Lower lobe of right lung (tissue), 2 donors: Measurements from ENCODE around the gene PIGBOS1. TPM values are rescaled to one million over a fixed set of nuclear protein-coding genes. Genes with fewer than 3 reads are reported as not detected.

ENCODE experiments used
- ATAC-seq, 2 donors: fragments of 200-7000 bp; cut with Tn5 transposase; one replicate each; pipeline ENCODE4 v1.9.1; 2020 to 2022; ENCODE audit warnings: mild to moderate bottlenecking in 2 of 2, moderate library complexity in 2 of 2
- DNase-seq: peaks from one replicate; pipeline ENCODE4 v3.0.0-alpha.2; 2020
- H3K27ac ChIP-seq: fragments of 200-600 bp; one replicate; pipeline ENCODE4 v1.8.0; 2022
- H3K27me3 ChIP-seq: fragments of 200-600 bp; one replicate; pipeline ENCODE4 v1.8.0; 2022; ENCODE audit warnings: low read depth
- H3K36me3 ChIP-seq: fragments of 200-600 bp; one replicate; pipeline ENCODE4 v1.8.0; 2022; ENCODE audit warnings: mild to moderate bottlenecking
- H3K4me1 ChIP-seq: fragments of 200-600 bp; one replicate; pipeline ENCODE4 v1.8.0; 2022
- H3K4me3 ChIP-seq: fragments of 200-600 bp; one replicate; pipeline ENCODE4 v1.8.0; 2022; ENCODE audit warnings: mild to moderate bottlenecking
- H3K9me3 ChIP-seq: fragments of 200-600 bp; one replicate; pipeline ENCODE4 v1.8.0; 2022
- CTCF ChIP-seq: fragments of 200-600 bp; IDR thresholded peaks from one replicate; pipeline ENCODE4 v1.8.0; 2022; ENCODE audit warnings: antibody characterized with exemption, mild to moderate bottlenecking
- intact Hi-C: fragments of 100-400 bp; cut with DNase I; formaldehyde crosslinking; loops from one replicate; pipeline ENCODE4 v1.11.0; 2022
- total RNA-seq: library from RNA; stranded (reverse); fragmentation: NEBNext Ultra II Directional; extraction: Animal tissue kit (Norgen Biotek cat#: 25700); gene quantifications from one replicate; pipeline ENCODE4 v1.2.1, GENCODE V29; 2021
- donor health status: DM: no; HTN: yes; CAD: no; lungs with severe emphysema.

PIGBOS1 gene
- total RNA-seq, 1 donor from 2014 or later = 13.8 TPM

- intact Hi-C loops = no loop called here
These were observed 29.4 kb upstream of the PIGBOS1 start for GRCh38 chr15:55348281-55348778.

GRCh38 chr15:55344206-55344605 is 25.3 kb upstream of the PIGBOS1 start:
- peak; percentile 92 to 94 for ATAC-seq
- intact Hi-C loops = no loop called here
- Histone ChIP-seq H3K36me3 (peaks cover 20% of the 10 kb centered on the region), H3K4me3 (no peak overlapping the region), H3K9me3 (no peaks in the 10 kb centered on the region), H3K27me3 (no peaks in the 10 kb centered on the region), H3K4me1 (peaks cover 9% of the 10 kb centered on the region), H3K27ac (peak overlapping the region; percentile 44)
- TF ChIP-seq CTCF = no peak
- DNase-seq = peak; percentile 53

More at GRCh38 chr15:55348281-55348778, 29.4 kb upstream of the PIGBOS1 start:
- Histone ChIP-seq H3K27me3 (no peaks in the 10 kb centered on the region), H3K9me3 (no peaks in the 10 kb centered on the region), H3K4me3 (no peak overlapping the region), H3K27ac (no peak overlapping the region), H3K36me3 (peaks cover 14% of the 10 kb centered on the region), H3K4me1 (peaks cover 9% of the 10 kb centered on the region)
- DNase-seq (no peak), ATAC-seq (no peak)
- TF ChIP-seq CTCF = no peak

GRCh38 chr15:55343168-55343567 is 24.2 kb upstream of the PIGBOS1 start:
- Histone ChIP-seq H3K27me3 (no peaks in the 10 kb centered on the region), H3K4me3 (no peak overlapping the region), H3K4me1 (peaks cover 9% of the 10 kb centered on the region), H3K9me3 (no peaks in the 10 kb centered on the region), H3K36me3 (peaks cover 30% of the 10 kb centered on the region), H3K27ac (no peak overlapping the region)
- ATAC-seq (no peak), DNase-seq (no peak)
- TF ChIP-seq CTCF = no peak
- intact Hi-C loops = no loop called here

GRCh38 chr15:55337160-55337559 is 18.2 kb upstream of the PIGBOS1 start:
- TF ChIP-seq CTCF = no peak
- ATAC-seq (no peak), DNase-seq (no peak)
- Histone ChIP-seq H3K4me3 (no peak overlapping the region), H3K4me1 (no peaks in the 10 kb centered on the region), H3K9me3 (no peaks in the 10 kb centered on the region), H3K36me3 (peaks cover 77% of the 10 kb centered on the region), H3K27ac (no peak overlapping the region), H3K27me3 (no peaks in the 10 kb centered on the region)
- intact Hi-C loops = no loop called here

- Histone ChIP-seq H3K27ac (no peak overlapping the region), H3K9me3 (no peaks in the 10 kb centered on the region), H3K4me3 (no peak overlapping the region), H3K27me3 (no peaks in the 10 kb centered on the region), H3K4me1 (no peaks in the 10 kb centered on the region), H3K36me3 (peaks cover 88% of the 10 kb centered on the region)
- ATAC-seq (no peak), DNase-seq (no peak)
- no peak for TF ChIP-seq CTCF
- intact Hi-C loops = no loop called here
These were observed 16.1 kb upstream of the PIGBOS1 start for GRCh38 chr15:55334997-55335396.

- TF ChIP-seq CTCF = no peak
- peaks cover 91% of the 10 kb centered on the region for H3K36me3 ChIP-seq
- no peak for ATAC-seq
These were observed 15.4 kb upstream of the PIGBOS1 start for GRCh38 chr15:55334371-55334770.

More at GRCh38 chr15:55334371-55334770, 15.4 kb upstream of the PIGBOS1 start:
- Histone ChIP-seq H3K4me1 (no peaks in the 10 kb centered on the region), H3K9me3 (no peaks in the 10 kb centered on the region), H3K4me3 (no peak overlapping the region), H3K27ac (no peak overlapping the region), H3K27me3 (no peaks in the 10 kb centered on the region)
- intact Hi-C loops = no loop called here
- no peak for DNase-seq
